HG03558 (cell line): Measurements from ENCODE around the gene ARL4A.

Source experiments
- ATAC-seq: cut with Tn5 transposase; IDR thresholded peaks from one replicate; pipeline ENCODE4 v1.9.1; 2021; ENCODE audit warnings: moderate number of reproducible peaks; ENCODE audit not compliant: unreplicated experiment; ENCODE audit errors: extremely low read depth

The ARL4A gene

GRCh38 chr7:12694817-12695216 is 7.4 kb downstream of the ARL4A start:
- ATAC-seq, result no peak

GRCh38 chr7:12695965-12696364 is 8.5 kb downstream of the ARL4A start:
- ATAC-seq, result no peak

- no peak for ATAC-seq
These were observed 11.9 kb downstream of the ARL4A start for GRCh38 chr7:12699299-12699698.

GRCh38 chr7:12701433-12701832 is 14.0 kb downstream of the ARL4A start:
- no peak for ATAC-seq

GRCh38 chr7:12703881-12704280 is 16.4 kb downstream of the ARL4A start:
- ATAC-seq, result no peak

- no peak for ATAC-seq
These were observed 18.4 kb downstream of the ARL4A start for GRCh38 chr7:12705878-12706277.

- no peak for ATAC-seq
These were observed 19.6 kb downstream of the ARL4A start for GRCh38 chr7:12706900-12707536.

- ATAC-seq, result no peak
These were observed 20.9 kb downstream of the ARL4A start for GRCh38 chr7:12708314-12708713.

GRCh38 chr7:12709726-12710502 is 22.5 kb downstream of the ARL4A start:
- ATAC-seq, result no peak

GRCh38 chr7:12711124-12711523 is 23.7 kb downstream of the ARL4A start:
- ATAC-seq, result no peak

GRCh38 chr7:12712236-12712635 is 24.8 kb downstream of the ARL4A start:
- no peak for ATAC-seq

GRCh38 chr7:12713625-12714378 is 26.4 kb downstream of the ARL4A start:
- ATAC-seq, result no peak

- ATAC-seq, result no peak
These were observed 26.9 kb downstream of the ARL4A start for GRCh38 chr7:12714379-12714737.

GRCh38 chr7:12715372-12716133 is 28.1 kb downstream of the ARL4A start:
- no peak for ATAC-seq

- no peak for ATAC-seq
These were observed 28.8 kb downstream of the ARL4A start for GRCh38 chr7:12716134-12716681.

GRCh38 chr7:12716722-12717121 is 29.3 kb downstream of the ARL4A start:
- no peak for ATAC-seq

GRCh38 chr7:12719141-12719919 is 31.9 kb downstream of the ARL4A start:
- ATAC-seq, result no peak

GRCh38 chr7:12719981-12720865 is 32.8 kb downstream of the ARL4A start:
- no peak for ATAC-seq
